ENCODE data around the gene SCGB3A2.

The SCGB3A2 gene

DNA sequence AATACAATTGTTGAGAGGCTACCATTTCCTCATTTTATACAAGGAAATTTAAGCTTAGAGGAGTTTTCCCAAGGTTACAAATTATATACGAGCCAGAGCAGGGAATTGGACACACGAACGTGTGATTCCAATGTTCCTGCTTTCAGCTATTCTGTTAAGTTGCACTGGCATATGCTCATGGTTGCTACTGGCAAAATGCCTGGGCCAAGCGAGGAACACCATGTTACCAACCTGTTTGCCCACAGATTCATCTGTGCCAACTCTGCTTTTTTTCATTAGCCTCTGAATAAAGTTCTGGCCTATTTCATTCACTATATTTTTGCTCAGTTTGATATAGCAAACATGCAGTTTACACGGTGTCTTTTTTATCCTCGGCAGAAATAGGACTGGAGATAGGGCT, 32.9 kb downstream of the SCGB3A2 start:
- no peak for DNase-seq

DNA sequence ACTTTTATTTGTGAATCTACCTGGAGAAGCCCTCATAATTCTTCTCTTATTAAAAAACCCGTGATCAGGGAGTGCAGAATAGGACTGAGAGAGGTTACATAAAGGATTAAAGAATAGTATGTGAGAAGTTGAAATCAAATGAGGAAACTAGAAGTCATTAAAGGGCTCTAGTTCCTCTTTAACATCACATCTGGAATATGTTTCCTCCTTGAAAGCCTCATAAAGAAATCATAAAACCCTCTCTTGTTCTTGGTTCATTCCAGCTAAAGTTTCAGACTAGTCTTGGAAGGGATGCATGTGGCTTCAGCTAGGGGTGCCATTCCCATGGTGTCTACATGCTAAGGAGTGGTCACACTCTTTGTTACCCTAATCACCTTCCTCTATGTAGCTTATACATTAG, 33.5 kb downstream of the SCGB3A2 start:
- no peak for DNase-seq

DNA sequence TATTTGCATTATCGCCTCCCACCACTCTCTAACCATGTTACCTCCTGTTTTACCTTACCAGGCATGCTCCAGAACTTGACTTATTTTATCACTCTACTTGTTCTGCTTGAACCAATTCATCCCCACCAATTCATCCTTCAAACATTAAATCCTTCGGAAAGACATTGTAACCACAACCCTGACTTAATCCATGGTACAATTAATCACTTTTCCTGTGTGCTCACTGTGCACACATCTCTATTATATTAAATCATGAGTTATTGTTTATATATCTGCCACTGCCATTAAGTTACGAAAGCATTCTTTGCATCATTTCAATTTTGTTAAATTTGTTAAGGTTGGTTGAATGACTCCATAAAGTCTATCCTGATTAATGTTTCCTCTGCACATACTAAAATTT, 35.3 kb downstream of the SCGB3A2 start:
- DNase-seq = no peak

DNA sequence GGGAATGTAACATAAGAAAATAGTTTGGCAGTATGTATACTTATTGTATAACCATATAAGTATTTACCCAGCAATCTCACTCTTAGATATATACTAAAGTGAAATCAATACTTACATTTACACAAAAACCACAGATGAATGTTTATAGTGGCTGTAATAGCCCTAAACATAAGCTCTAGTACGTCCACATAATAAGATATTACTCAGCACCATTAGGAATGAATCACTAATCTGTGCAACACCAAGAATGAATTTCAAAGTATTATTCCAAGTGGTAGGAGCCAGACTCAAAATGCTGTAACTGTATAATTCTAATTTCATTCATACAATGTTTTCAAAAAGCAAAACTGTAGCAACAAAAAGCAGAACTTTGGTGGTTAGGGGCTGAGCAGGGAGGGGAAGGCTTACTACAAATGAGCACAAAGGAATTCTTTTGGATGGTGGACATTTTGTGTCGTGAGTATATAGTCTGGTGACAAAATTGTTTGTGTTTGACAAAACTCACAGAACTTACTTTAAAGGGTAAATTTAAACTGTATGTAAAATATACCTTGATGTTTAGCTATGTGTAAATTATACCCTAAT, 39.7 kb downstream of the SCGB3A2 start:
- DNase-seq = no peak

DNA sequence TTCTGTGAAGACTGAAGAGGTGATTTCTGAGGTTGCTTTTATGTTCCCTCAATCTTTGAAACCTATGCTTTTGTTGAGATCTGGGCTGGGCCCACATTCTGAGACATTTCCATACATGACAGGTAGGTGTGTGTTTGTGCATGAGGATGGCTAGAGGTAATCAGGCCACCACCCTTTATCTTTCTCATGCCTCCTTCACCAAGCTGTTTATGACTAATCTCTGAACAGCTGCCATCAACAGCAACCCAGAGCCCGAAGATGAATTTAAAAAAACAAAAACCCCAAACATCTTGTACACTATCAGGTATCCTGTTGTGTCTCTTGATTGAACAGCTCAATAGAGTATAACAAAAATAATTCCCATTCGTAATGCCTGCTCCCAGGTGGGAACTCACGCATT, 40.4 kb downstream of the SCGB3A2 start:
- no peak for DNase-seq

DNA sequence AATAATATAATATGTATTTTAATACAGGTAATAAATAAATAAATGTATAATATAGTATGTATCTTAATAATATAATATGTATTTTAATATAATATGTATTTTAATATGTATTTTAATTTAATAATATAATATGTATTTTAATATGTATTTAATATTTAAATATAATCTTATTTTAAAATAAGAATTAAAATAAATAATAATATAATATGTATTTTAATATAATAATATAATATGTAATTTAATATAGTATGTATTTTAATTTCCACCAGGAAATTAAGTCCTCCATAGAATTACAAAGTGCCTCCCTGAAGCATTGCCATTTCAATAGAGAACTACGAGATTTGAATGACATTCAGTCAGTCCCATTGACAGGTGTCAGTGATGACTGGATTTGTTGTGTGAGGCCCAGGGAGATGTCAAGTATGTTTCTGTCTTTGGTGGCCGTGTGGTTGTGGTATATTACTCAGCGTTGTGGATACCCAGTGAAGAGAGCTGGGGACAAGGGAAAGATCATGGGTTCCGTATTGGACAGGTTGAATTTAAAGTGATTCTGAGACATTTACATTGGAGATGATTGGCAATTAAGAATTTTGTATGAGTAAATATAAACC, 42.0 kb downstream of the SCGB3A2 start:
- DNase-seq = no peak

DNA sequence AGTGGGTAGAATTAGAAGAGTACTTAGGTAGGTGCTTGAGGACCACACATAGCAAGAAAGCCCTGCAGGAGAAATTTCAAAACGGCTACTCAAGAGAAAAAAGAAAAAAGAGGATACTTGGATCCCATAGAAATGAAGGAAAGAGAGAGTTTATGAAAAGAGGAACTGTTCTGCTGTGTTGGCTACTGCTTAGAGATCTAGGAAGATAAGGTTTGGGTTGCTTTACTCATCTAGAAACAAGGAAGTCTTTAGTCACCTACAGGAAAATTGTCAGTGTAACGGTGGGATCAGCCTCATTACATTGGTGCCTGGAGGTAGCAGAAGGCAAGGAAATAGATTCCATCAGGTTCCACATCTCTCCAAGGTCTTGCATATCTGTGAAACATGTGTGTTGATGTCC, 42.6 kb downstream of the SCGB3A2 start:
- DNase-seq = no peak

DNA sequence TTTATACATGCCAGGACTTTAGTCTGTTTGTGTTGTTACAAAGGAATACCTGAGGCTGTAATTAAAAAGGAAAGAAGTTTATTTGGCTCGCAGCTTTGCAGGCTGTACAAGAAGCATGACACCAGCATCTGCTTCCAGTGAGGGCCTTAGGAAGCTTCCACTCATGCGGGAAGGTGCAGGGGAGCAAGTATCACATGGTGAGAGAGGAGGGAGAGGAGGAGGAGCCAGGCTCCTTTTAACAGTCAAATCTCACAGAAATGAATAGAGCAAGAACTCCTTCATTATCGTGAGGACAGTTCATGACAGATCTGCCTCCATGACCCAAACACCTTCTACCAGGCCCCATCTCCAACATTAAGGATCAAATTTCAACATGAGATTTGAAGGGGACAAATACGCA, 46.5 kb downstream of the SCGB3A2 start:
- DNase-seq = no peak

DNA sequence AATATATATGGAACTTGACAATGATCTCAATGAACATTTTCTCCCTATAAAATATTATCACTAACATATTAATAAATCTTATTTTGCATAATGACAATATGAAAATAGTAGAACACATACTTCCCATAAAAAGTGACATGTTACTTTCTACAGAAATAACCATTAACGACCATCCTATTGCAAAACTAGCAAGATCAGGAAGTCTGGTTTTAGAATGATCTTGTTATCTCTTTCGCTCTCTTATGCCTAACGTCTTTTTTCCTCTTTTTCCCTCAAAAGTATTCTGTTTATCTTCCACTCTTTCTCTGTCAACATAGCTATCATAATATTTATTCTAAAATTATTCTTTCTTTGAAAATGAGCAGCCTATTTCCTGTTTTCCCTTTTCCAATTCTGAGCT, 49.4 kb downstream of the SCGB3A2 start:
- DNase-seq = no peak

DNA sequence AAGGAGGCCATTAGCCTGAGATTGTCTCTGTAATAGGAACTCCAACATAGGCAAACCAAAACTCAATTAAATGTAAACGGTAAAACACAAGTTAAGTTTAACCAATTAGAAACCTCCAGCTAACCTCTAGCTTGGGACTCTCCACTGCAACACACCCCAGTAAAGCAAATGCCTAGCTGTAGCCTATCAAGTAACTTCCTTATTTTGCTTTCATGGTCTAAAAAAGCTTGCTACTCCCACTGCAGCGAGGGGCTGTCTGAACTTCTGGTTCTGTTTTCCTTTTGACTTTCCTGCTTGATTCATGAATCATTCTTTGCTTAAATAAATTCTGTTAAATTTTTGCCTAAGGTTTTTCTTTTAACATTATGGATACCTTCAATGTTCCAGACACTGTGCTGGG, 52.3 kb downstream of the SCGB3A2 start:
- no peak for DNase-seq
